Common myeloid progenitor, CD34-positive (primary cell): ENCODE results near the gene SLC7A8.

ENCODE experiments used
- CTCF ChIA-PET: fragments of 350-600 bp; sonication (Branson Sonifier 250); formaldehyde crosslinking; loops from one replicate; lab custom pipeline; 2021; ENCODE audit warnings: antibody characterized with exemption; lab: Charles Lee
- POLR2A ChIA-PET: fragments of 350-600 bp; sonication (Branson Sonifier 250); formaldehyde crosslinking; loops from one replicate; lab custom pipeline; 2021; ENCODE audit warnings: antibody characterized with exemption; lab: Charles Lee
- DNase-seq, 3 donors: peaks; one replicate each; pipeline versions ENCODE4 v3.0.0 to v3.0.0-alpha.2; 2013
- H3K27ac ChIP-seq, 2 experiments: 1 replicate in 1 of 2; 2 replicates in 1 of 2; pipeline ENCODE4 v1.7.0; 2013; ENCODE audit warnings: inconsistent platforms in 2 of 2, low read length in 2 of 2, mild to moderate bottlenecking in 2 of 2, low read depth in 1 of 2, moderate library complexity in 1 of 2; ENCODE audit not compliant: severe bottlenecking in 2 of 2, insufficient read depth in 1 of 2, poor library complexity in 1 of 2
- H3K27me3 ChIP-seq, 5 experiments: replicated peaks in 2 of 5; 1 replicate in 3 of 5; 2 replicates in 2 of 5; pipeline versions ENCODE4 v1.6.1 to v1.7.0; 2013; ENCODE audit warnings: low read length in 4 of 5, mild to moderate bottlenecking in 2 of 5, moderate library complexity in 2 of 5, inconsistent platforms in 1 of 5; ENCODE audit not compliant: insufficient read depth in 5 of 5, control insufficient read depth in 4 of 5
- H3K36me3 ChIP-seq, 4 experiments: 1 replicate in 2 of 4; 2 replicates in 2 of 4; pipeline versions ENCODE4 v1.6.1 to v1.7.0; 2013; ENCODE audit warnings: low read length in 3 of 4, control low read depth in 1 of 4, mild to moderate bottlenecking in 1 of 4; ENCODE audit not compliant: control insufficient read depth in 4 of 4, insufficient read depth in 4 of 4
- H3K4me1 ChIP-seq, 4 experiments: 1 replicate in 3 of 4; 2 replicates in 1 of 4; pipeline versions ENCODE4 v1.6.1 to v1.7.1; 2013; ENCODE audit warnings: low read length in 3 of 4, mild to moderate bottlenecking in 3 of 4, control low read depth in 1 of 4, inconsistent platforms in 1 of 4, moderate library complexity in 1 of 4; ENCODE audit not compliant: control insufficient read depth in 4 of 4, insufficient read depth in 4 of 4; ENCODE audit errors: control extremely low read depth in 1 of 4
- H3K4me3 ChIP-seq, 7 experiments: 1 replicate in 4 of 7; 2 replicates in 3 of 7; pipeline versions ENCODE4 v1.5.1 to v1.7.0; 2013; ENCODE audit warnings: mild to moderate bottlenecking in 7 of 7, low read length in 6 of 7, moderate library complexity in 6 of 7, inconsistent platforms in 2 of 7, low read depth in 2 of 7, control low read depth in 1 of 7; ENCODE audit not compliant: insufficient read depth in 4 of 7, control insufficient read depth in 1 of 7; ENCODE audit errors: extremely low read depth in 1 of 7
- H3K9me3 ChIP-seq, 5 experiments: 1 replicate in 4 of 5; 2 replicates in 1 of 5; pipeline versions ENCODE4 v1.6.1 to v1.7.1; 2013; ENCODE audit warnings: low read length in 4 of 5, mild to moderate bottlenecking in 2 of 5, inconsistent platforms in 1 of 5, low read depth in 1 of 5, moderate library complexity in 1 of 5; ENCODE audit not compliant: control insufficient read depth in 4 of 5, insufficient read depth in 2 of 5; ENCODE audit errors: control extremely low read depth in 1 of 5
- WGBS: methylation state at CpG from one replicate; pipeline ENCODE4 v1.1.5; 2013; ENCODE audit not compliant: insufficient coverage; 5-methylcytosine and 5-hydroxymethylcytosine counted together

Gene SLC7A8

GRCh38 chr14:23120541-23121251 lies 62.8 kb downstream of the SLC7A8 start:
- peaks cover 2 to 35% (median 29%) of the 10 kb centered on the region in 4 experiments for H3K4me1 ChIP-seq
- peak overlapping the region in 1 of 2 experiments; percentile 68 for H3K27ac ChIP-seq

GRCh38 chr14:23119363-23120327 lies 63.8 kb downstream of the SLC7A8 start:
- ChIA-PET POLR2A (interaction anchor here (1.3 kb wide), 1 partner anchor 62 kb away, joined by 4 read pairs; no protein-coding TSS in a partner anchor), CTCF (interaction anchor here (0.6 to 16.7 kb wide), 13 partner anchors 9 to 260 kb away, joined by 3 to 462 read pairs (median 5); partner anchors contain the start of genes ACIN1, C14orf119 and SLC7A8)
- 57% methylated on average over 14 of the region's 16 CpGs for WGBS
- Histone ChIP-seq H3K36me3 (no peaks in the 10 kb centered on the region), H3K4me1 (peaks cover 2 to 37% (median 29%) of the 10 kb centered on the region in 4 experiments), H3K27ac (peak overlapping the region in 1 of 2 experiments; percentile 68), H3K4me3 (peak overlapping the region in 3 of 7 experiments; percentile 6 to 50 (median 15)), H3K27me3 (no peaks in the 10 kb centered on the region), H3K9me3 (no peaks in the 10 kb centered on the region)
- DNase-seq, result peak in 2 of 3 donors; percentile 73 to 78

More at GRCh38 chr14:23120541-23121251, 62.8 kb downstream of the SLC7A8 start:
- Histone ChIP-seq H3K9me3 (no peaks in the 10 kb centered on the region), H3K4me3 (no peak overlapping the region), H3K36me3 (no peaks in the 10 kb centered on the region), H3K27me3 (no peaks in the 10 kb centered on the region)
- peak; percentile 84 to 89 (median 86) for DNase-seq
- ChIA-PET CTCF (interaction anchor here (0.6 to 16.7 kb wide), 24 partner anchors 10 to 259 kb away, joined by 3 to 462 read pairs (median 4); partner anchors contain the start of genes ACIN1, C14orf119, CIROP and SLC7A8), POLR2A (interaction anchor here (1.3 kb wide), 1 partner anchor 61 kb away, joined by 4 read pairs; no protein-coding TSS in a partner anchor)
- WGBS, result 0% methylated on average over 6 of the region's 9 CpGs

GRCh38 chr14:23118506-23119362 lies 64.7 kb downstream of the SLC7A8 start, which contains the start of gene CEBPE:
CEBPE (minus strand) TSS chr14:23119255; CDS start chr14:23119091, 164 bp downstream.
- CTCF ChIA-PET, result interaction anchor here (0.9 to 16.7 kb wide), 7 partner anchors 8 to 261 kb away, joined by 3 to 462 read pairs (median 10); partner anchors contain the start of genes ACIN1, C14orf119 and SLC7A8
- WGBS, result 88% methylated on average over 19 of the region's 32 CpGs
- peak within 1 kb of the TSS in 1 of 2 experiments; percentile 68 for H3K27ac ChIP-seq
- H3K9me3 ChIP-seq, result no peaks in the 10 kb centered on the region
- H3K27me3 ChIP-seq, result no peaks in the 10 kb centered on the region
- peak within 1 kb of the TSS in 3 of 7 experiments; percentile 6 to 50 (median 15) for H3K4me3 ChIP-seq
- DNase-seq, result peak in 1 of 3 donors; percentile 28
- POLR2A ChIA-PET, result no interaction called here
- peaks cover 2 to 41% (median 33%) of the 10 kb centered on the region in 4 experiments for H3K4me1 ChIP-seq
- H3K36me3 ChIP-seq, result no peaks in the 10 kb centered on the region

GRCh38 chr14:23117371-23118020 lies 66.0 kb downstream of the SLC7A8 start:
- CTCF ChIA-PET, result interaction anchor here (1.1 to 16.7 kb wide), 4 partner anchors 12 to 63 kb away, joined by 3 to 462 read pairs (median 5); partner anchors contain the start of gene SLC7A8
- no peak for DNase-seq
- Histone ChIP-seq H3K4me3 (no peak overlapping the region), H3K27me3 (no peaks in the 10 kb centered on the region), H3K9me3 (no peaks in the 10 kb centered on the region), H3K4me1 (peaks cover 2 to 48% (median 40%) of the 10 kb centered on the region in 4 experiments), H3K27ac (no peak overlapping the region), H3K36me3 (no peaks in the 10 kb centered on the region)
- WGBS, result 99% methylated on average over 30 of the region's 32 CpGs
- POLR2A ChIA-PET, result no interaction called here

- H3K9me3 ChIP-seq, result no peaks in the 10 kb centered on the region
- DNase-seq, result no peak
- ChIA-PET POLR2A (no interaction called here), CTCF (interaction anchor here (16.7 kb wide), 1 partner anchor 64 kb away, joined by 462 read pairs; the partner anchor contains the start of gene SLC7A8)
- H3K4me1 ChIP-seq, result peaks cover 4 to 51% (median 38%) of the 10 kb centered on the region in 4 experiments
- no peak overlapping the region for H3K27ac ChIP-seq
- H3K4me3 ChIP-seq, result no peak overlapping the region
- no peaks in the 10 kb centered on the region for H3K36me3 ChIP-seq
- 98% methylated on average over 5 of the region's 5 CpGs for WGBS
- H3K27me3 ChIP-seq, result peaks cover 0 to 1% (median 0%) of the 10 kb centered on the region in 5 experiments
These were observed 67.5 kb downstream of the SLC7A8 start for GRCh38 chr14:23115918-23116317.
